K562 (cell line): ENCODE data around the gene GLMN.

Source experiments
- E2F5 ChIP-seq: sonication (generic); formaldehyde crosslinking; IDR thresholded peaks from 2 replicates; pipeline ENCODE4 v1.8.0; 2022; ENCODE audit warnings: mild to moderate bottlenecking, missing genetic modification reagents
- RBBP5 ChIP-seq: fragments of 200-600 bp; sonication (generic); IDR thresholded peaks from 2 replicates; pipeline ENCODE4 v1.6.1; 2012; ENCODE audit warnings: borderline replicate concordance, mild to moderate bottlenecking, low read length, control low read depth, inconsistent platforms; ENCODE audit not compliant: insufficient read depth, poor library complexity, severe bottlenecking
- ZNF224 ChIP-seq: sonication (generic); formaldehyde crosslinking; IDR thresholded peaks from 2 replicates; pipeline ENCODE4 v1.8.0; 2022; ENCODE audit warnings: mild to moderate bottlenecking, missing genetic modification reagents

- TF ChIP-seq E2F5 (CRISPR knock-in tag), result no peak
- no peak for TF ChIP-seq RBBP5
- TF ChIP-seq ZNF224 (CRISPR knock-in tag), result no peak
These were observed 2.2 kb upstream of the GLMN start for GRCh38 chr1:92301021-92301420.
